MM.1S (cell line): ENCODE results near the gene C1orf116.

Experiments used
- DNase-seq: peaks from one replicate; pipeline ENCODE4 v3.0.0-alpha.2; 2015
- H2AFZ ChIP-seq: fragments of 300-600 bp; sonication (generic); 2 replicates; pipeline ENCODE4 v1.6.0; 2016; ENCODE audit warnings: antibody characterized with exemption, low read length
- H3F3A ChIP-seq: fragments of 300-600 bp; sonication (generic); 2 replicates; pipeline ENCODE4 v1.6.1; 2016; ENCODE audit warnings: mild to moderate bottlenecking, antibody characterized with exemption, low read length, moderate library complexity, mixed read lengths; ENCODE audit not compliant: insufficient read depth
- H3K27ac ChIP-seq: fragments of 300-600 bp; sonication (generic); 2 replicates; pipeline ENCODE4 v1.5.1; 2016; ENCODE audit warnings: mild to moderate bottlenecking, low read length
- H3K27me3 ChIP-seq: fragments of 300-600 bp; sonication (generic); replicated peaks from 2 replicates; pipeline ENCODE4 v1.6.0; 2016; ENCODE audit warnings: low read length; ENCODE audit not compliant: insufficient read depth
- H3K36me3 ChIP-seq: fragments of 300-600 bp; sonication (generic); replicated peaks from 2 replicates; pipeline ENCODE4 v1.6.1; 2016; ENCODE audit warnings: mild to moderate bottlenecking, low read length, mixed read lengths; ENCODE audit not compliant: insufficient read depth
- H3K4me1 ChIP-seq: fragments of 300-600 bp; sonication (generic); 2 replicates; pipeline ENCODE4 v1.6.1; 2016; ENCODE audit warnings: low read length, mixed read lengths
- H3K4me2 ChIP-seq: fragments of 300-600 bp; sonication (generic); 2 replicates; pipeline ENCODE4 v1.6.0; 2016; ENCODE audit warnings: low read depth, low read length
- H3K4me3 ChIP-seq: fragments of 300-600 bp; sonication (generic); 2 replicates; pipeline ENCODE4 v1.5.1; 2016; ENCODE audit warnings: low read length, mixed read lengths
- H3K79me2 ChIP-seq: fragments of 300-600 bp; sonication (generic); 2 replicates; pipeline ENCODE4 v1.6.1; 2016; ENCODE audit warnings: mixed run types, low read length, mixed read lengths
- H3K9ac ChIP-seq: fragments of 300-600 bp; sonication (generic); 2 replicates; pipeline ENCODE4 v1.6.1; 2016; ENCODE audit warnings: low read length, mixed read lengths
- H3K9me2 ChIP-seq: fragments of 300-600 bp; sonication (generic); replicated peaks from 2 replicates; pipeline ENCODE4 v1.6.1; 2016; ENCODE audit warnings: mild to moderate bottlenecking, low read length, mixed read lengths; ENCODE audit not compliant: insufficient read depth
- H3K9me3 ChIP-seq: fragments of 300-600 bp; sonication (generic); replicated peaks from 2 replicates; pipeline ENCODE4 v1.6.1; 2016; ENCODE audit warnings: mild to moderate bottlenecking, low read length, mixed read lengths; ENCODE audit not compliant: insufficient read depth
- H4K20me1 ChIP-seq: fragments of 300-600 bp; sonication (generic); 2 replicates; pipeline ENCODE4 v1.6.1; 2016; ENCODE audit warnings: mild to moderate bottlenecking, low read length, moderate library complexity, mixed read lengths; ENCODE audit not compliant: insufficient read depth
- CTCF ChIP-seq: fragments of 300-600 bp; sonication (generic); IDR thresholded peaks from 2 replicates; pipeline ENCODE4 v1.5.1; 2016; ENCODE audit warnings: antibody characterized with exemption, low read length, mixed read lengths
- EZH2 ChIP-seq: fragments of 300-600 bp; sonication (generic); optimal IDR thresholded peaks from 2 replicates; pipeline ENCODE3; 2017; ENCODE audit warnings: low read depth, mild to moderate bottlenecking, antibody characterized with exemption, low read length, mixed read lengths
- EZH2phosphoT487 ChIP-seq: fragments of 300-600 bp; sonication (generic); IDR thresholded peaks from 2 replicates; pipeline ENCODE4 v1.6.1; 2018; ENCODE audit warnings: antibody characterized with exemption, low read length

The C1orf116 gene

GRCh38 chr1:206992790-206993189, 39.8 kb downstream of the C1orf116 start:
- Histone ChIP-seq H3K27me3 (no peaks in the 10 kb centered on the region), H3K36me3 (no peaks in the 10 kb centered on the region), H3K9me2 (no peaks in the 10 kb centered on the region), H3K4me2 (no peak overlapping the region), H3K4me1 (no peaks in the 10 kb centered on the region), H3F3A (no peaks in the 10 kb centered on the region), H2AFZ (no peak overlapping the region), H3K4me3 (no peak overlapping the region), H3K9ac (no peak overlapping the region), H3K9me3 (no peaks in the 10 kb centered on the region), H3K27ac (no peak overlapping the region), H3K79me2 (no peaks in the 10 kb centered on the region), H4K20me1 (no peaks in the 10 kb centered on the region)
- no peak for DNase-seq
- TF ChIP-seq EZH2phosphoT487 (no peak), EZH2 (no peak), CTCF (no peak)

GRCh38 chr1:206987873-206988272, 44.7 kb downstream of the C1orf116 start:
- Histone ChIP-seq H3K27me3 (no peaks in the 10 kb centered on the region), H3K36me3 (no peaks in the 10 kb centered on the region), H3K4me3 (no peak overlapping the region), H3K27ac (no peak overlapping the region), H3K4me1 (no peaks in the 10 kb centered on the region), H3K4me2 (no peak overlapping the region), H3F3A (no peaks in the 10 kb centered on the region), H3K79me2 (no peaks in the 10 kb centered on the region), H3K9me3 (no peaks in the 10 kb centered on the region), H4K20me1 (no peaks in the 10 kb centered on the region), H2AFZ (no peak overlapping the region), H3K9me2 (no peaks in the 10 kb centered on the region), H3K9ac (no peak overlapping the region)
- DNase-seq = no peak
- no peak for TF ChIP-seq EZH2phosphoT487
- no peak for TF ChIP-seq EZH2
- no peak for TF ChIP-seq CTCF

GRCh38 chr1:206986885-206987284, 45.7 kb downstream of the C1orf116 start:
- no peaks in the 10 kb centered on the region for H3K79me2 ChIP-seq
- H3K4me2 ChIP-seq = no peak overlapping the region
- no peak overlapping the region for H3K9ac ChIP-seq
- H3K9me3 ChIP-seq = no peaks in the 10 kb centered on the region
- H2AFZ ChIP-seq = no peak overlapping the region
- H3K4me3 ChIP-seq = no peak overlapping the region
- no peak for TF ChIP-seq CTCF
- no peaks in the 10 kb centered on the region for H3K4me1 ChIP-seq
- H4K20me1 ChIP-seq = no peaks in the 10 kb centered on the region
- no peaks in the 10 kb centered on the region for H3K36me3 ChIP-seq
- H3F3A ChIP-seq = no peaks in the 10 kb centered on the region
- no peaks in the 10 kb centered on the region for H3K9me2 ChIP-seq
- no peak overlapping the region for H3K27ac ChIP-seq
- no peak for DNase-seq
- no peaks in the 10 kb centered on the region for H3K27me3 ChIP-seq

- TF ChIP-seq CTCF (no peak), EZH2phosphoT487 (no peak), EZH2 (no peak)
- no peak overlapping the region for H3K4me3 ChIP-seq
- H4K20me1 ChIP-seq = no peaks in the 10 kb centered on the region
- H3K9me3 ChIP-seq = no peaks in the 10 kb centered on the region
- H3K79me2 ChIP-seq = no peaks in the 10 kb centered on the region
- H3K9me2 ChIP-seq = no peaks in the 10 kb centered on the region
- H3K4me1 ChIP-seq = no peaks in the 10 kb centered on the region
- H3K27me3 ChIP-seq = no peaks in the 10 kb centered on the region
- DNase-seq = no peak
- H3K9ac ChIP-seq = no peak overlapping the region
- H3K36me3 ChIP-seq = no peaks in the 10 kb centered on the region
- H2AFZ ChIP-seq = no peak overlapping the region
- no peaks in the 10 kb centered on the region for H3F3A ChIP-seq
- H3K27ac ChIP-seq = no peak overlapping the region
- no peak overlapping the region for H3K4me2 ChIP-seq
Observed at GRCh38 chr1:206986402-206986801, 46.2 kb downstream of the C1orf116 start.
